GM12891 (cell line): ENCODE data around the gene HMGCLL1.

Experiments used
- POLR2A ChIP-seq: IDR thresholded peaks from 2 replicates; pipeline ENCODE4 v1.6.1; 2011; ENCODE audit warnings: low read depth, low read length, control low read depth
- TAF1 ChIP-seq: IDR thresholded peaks from 2 replicates; pipeline ENCODE4 v1.6.1; 2011; ENCODE audit warnings: low read depth, low read length, control low read depth

GRCh38 chr6:55499591-55499990 lies 79.4 kb downstream of the HMGCLL1 start:
- TF ChIP-seq POLR2A (no peak), TAF1 (no peak)
